SJCRH30 (cell line): ENCODE measurements around the gene BMPR1A. TPM values are rescaled to one million over a fixed set of nuclear protein-coding genes. Genes with fewer than 3 reads are reported as not detected.

Experiments used
- DNase-seq, 2 experiments: peaks; one replicate each; pipeline ENCODE4 v3.0.0-alpha.2; 2015 to 2020
- H3K27ac ChIP-seq: fragments of 250-450 bp; sonication (Bioruptor Pico); 2 replicates; pipeline ENCODE4 v1.5.1; 2020; ENCODE audit warnings: mild to moderate bottlenecking, moderate library complexity
- H3K27me3 ChIP-seq: fragments of 250-450 bp; sonication (Bioruptor Pico); 2 replicates; pipeline ENCODE4 v1.5.1; 2020; ENCODE audit warnings: mild to moderate bottlenecking, moderate library complexity
- H3K36me3 ChIP-seq: fragments of 250-450 bp; sonication (Bioruptor Pico); 2 replicates; pipeline ENCODE4 v1.5.1; 2020; ENCODE audit warnings: mild to moderate bottlenecking, moderate library complexity
- H3K4me1 ChIP-seq: fragments of 250-450 bp; sonication (Bioruptor Pico); 2 replicates; pipeline ENCODE4 v1.5.1; 2020; ENCODE audit warnings: mild to moderate bottlenecking, moderate library complexity
- H3K4me3 ChIP-seq: fragments of 250-450 bp; sonication (Bioruptor Pico); 2 replicates; pipeline ENCODE4 v1.5.1; 2020; ENCODE audit warnings: mild to moderate bottlenecking, moderate library complexity
- H3K9me3 ChIP-seq: fragments of 250-450 bp; sonication (Bioruptor Pico); replicated peaks from 2 replicates; pipeline ENCODE4 v1.5.1; 2020; ENCODE audit warnings: mild to moderate bottlenecking, moderate library complexity
- total RNA-seq: library from RNA; depleted of rRNA; stranded (reverse); fragments of >200 nt; shearing (Covaris generic); gene quantifications from 2 replicates; pipeline ENCODE4 v1.2.3, GENCODE V29; 2014

BMPR1A gene
- total RNA-seq, 1 experiment from 2014 or later: 36.3 TPM

GRCh38 chr10:86795353-86795752, 38.9 kb downstream of the BMPR1A start:
- no peaks in the 10 kb centered on the region for H3K9me3 ChIP-seq
- H3K4me3 ChIP-seq: peak overlapping the region; percentile 6; the same call in 1 of the 2 replicates
- DNase-seq: peak; percentile 41 to 79
- H3K36me3 ChIP-seq: no peaks in the 10 kb centered on the region
- peaks cover 7% of the 10 kb centered on the region for H3K4me1 ChIP-seq
- H3K27me3 ChIP-seq: no peaks in the 10 kb centered on the region
- peak overlapping the region; percentile 43 for H3K27ac ChIP-seq

GRCh38 chr10:86798025-86798424, 41.6 kb downstream of the BMPR1A start:
- Histone ChIP-seq H3K4me1 (peaks cover 7% of the 10 kb centered on the region), H3K9me3 (no peaks in the 10 kb centered on the region), H3K27ac (no peak overlapping the region), H3K27me3 (no peaks in the 10 kb centered on the region), H3K4me3 (no peak overlapping the region), H3K36me3 (no peaks in the 10 kb centered on the region)
- no peak for DNase-seq

DNA sequence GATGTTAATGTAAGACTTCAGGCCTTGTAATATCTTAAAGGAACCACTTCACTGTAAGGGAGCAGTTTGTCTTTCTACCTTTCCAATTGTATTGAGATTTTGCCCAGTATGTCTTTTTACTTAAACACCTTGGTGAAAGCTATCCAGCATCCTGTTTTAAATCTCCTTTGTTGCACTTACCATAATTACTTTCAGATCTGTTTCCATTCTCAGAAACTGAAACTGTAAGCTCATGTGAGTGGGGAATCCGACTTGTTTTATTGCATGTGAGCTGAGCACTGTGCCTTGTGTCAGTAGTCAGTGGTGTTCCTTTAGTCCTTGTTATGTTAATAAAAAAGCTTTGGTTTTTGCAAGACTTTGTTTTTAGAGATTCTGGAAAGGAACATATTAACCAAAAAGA, 42.2 kb downstream of the BMPR1A start:
- H3K27me3 ChIP-seq: no peaks in the 10 kb centered on the region
- DNase-seq: no peak
- no peaks in the 10 kb centered on the region for H3K9me3 ChIP-seq
- H3K36me3 ChIP-seq: no peaks in the 10 kb centered on the region
- no peak overlapping the region for H3K4me3 ChIP-seq
- H3K4me1 ChIP-seq: peaks cover 7% of the 10 kb centered on the region
- H3K27ac ChIP-seq: no peak overlapping the region

DNA sequence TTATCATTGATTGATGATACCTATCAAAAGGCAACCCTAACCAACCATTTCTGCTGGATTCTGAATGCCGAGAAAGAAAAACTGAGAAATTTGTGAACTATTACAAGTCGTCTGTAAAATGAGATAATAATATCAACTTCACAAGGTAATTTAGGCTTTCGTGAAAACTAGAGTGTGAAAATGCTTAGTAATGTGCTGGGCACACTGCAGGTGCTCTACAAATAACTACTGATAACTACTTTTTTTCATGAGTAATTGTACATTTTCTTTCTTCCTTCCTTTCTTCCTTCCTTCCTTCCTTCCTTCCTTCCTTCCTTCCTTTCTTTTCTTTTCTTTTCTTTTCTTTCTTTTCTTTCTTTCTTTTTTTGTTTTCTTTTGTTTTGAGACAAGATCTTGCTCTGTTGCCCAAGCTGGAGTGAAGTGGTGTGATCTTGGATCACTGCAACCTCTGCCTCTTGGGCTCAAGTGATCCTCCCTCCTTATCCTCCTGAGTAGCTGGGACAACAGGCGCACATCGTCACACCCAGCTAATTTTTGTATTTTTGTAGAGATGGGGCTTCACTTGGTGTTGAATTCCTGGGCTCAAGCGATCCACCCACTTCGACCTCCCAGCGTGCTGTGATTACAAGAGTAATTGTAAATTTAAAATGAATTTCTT, 42.9 kb downstream of the BMPR1A start:
- Histone ChIP-seq H3K27ac (no peak overlapping the region), H3K27me3 (no peaks in the 10 kb centered on the region), H3K4me3 (no peak overlapping the region), H3K36me3 (no peaks in the 10 kb centered on the region), H3K9me3 (no peaks in the 10 kb centered on the region), H3K4me1 (peaks cover 7% of the 10 kb centered on the region)
- no peak for DNase-seq

DNA sequence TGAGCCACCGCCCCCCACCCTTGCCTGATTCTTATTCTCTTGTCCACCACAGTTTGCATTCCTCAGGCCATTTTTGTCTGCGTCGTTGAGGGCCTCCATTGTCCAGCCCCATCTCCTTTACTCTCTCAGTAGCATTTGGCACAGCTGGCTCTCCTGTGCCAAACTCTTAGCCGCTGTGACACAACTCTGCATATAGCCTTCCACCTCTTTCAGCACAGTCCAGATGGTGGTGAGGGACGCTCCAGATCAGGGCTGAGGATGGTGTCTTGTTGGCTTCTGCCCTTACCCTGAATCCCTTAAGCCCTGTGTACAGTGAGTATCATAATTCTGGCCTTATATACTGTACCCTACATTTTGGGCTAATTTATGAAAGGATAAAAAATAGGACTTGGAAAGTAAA, 45.6 kb downstream of the BMPR1A start:
- Histone ChIP-seq H3K9me3 (no peaks in the 10 kb centered on the region), H3K4me1 (no peaks in the 10 kb centered on the region), H3K36me3 (no peaks in the 10 kb centered on the region), H3K27me3 (no peaks in the 10 kb centered on the region), H3K27ac (no peak overlapping the region), H3K4me3 (no peak overlapping the region)
- DNase-seq: no peak

DNA sequence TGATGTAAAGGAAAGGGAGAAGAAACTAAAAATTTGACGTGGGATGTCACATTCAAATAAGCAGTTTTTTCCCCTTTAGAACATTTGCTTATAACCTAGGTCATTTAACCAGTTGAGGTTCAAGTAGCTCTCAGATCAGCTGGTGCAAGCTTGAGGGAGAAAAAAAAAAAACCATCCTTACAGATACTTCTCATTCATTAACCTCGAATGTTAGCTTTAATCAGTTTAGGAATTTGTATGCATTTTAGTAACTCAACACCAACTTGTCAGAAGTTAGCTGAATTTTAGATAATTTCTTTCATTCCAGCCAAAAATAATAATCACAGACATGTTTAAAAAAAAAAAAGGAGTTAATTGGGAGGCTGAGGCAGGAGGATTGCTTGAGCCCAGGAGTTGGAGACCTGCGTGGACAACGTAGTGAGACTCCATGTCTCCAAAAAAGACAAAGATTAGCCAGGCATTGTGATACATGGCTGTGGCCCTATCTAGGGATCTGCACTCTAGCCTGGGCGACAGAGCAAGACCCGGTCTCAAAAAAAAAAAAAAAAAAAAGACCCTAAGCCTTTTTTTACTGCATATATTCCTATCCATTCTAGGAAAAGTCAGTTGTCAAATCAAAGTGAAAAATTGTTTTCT, 46.2 kb downstream of the BMPR1A start:
- DNase-seq: no peak
- Histone ChIP-seq H3K27me3 (no peaks in the 10 kb centered on the region), H3K27ac (no peak overlapping the region), H3K4me3 (no peak overlapping the region), H3K4me1 (no peaks in the 10 kb centered on the region), H3K36me3 (no peaks in the 10 kb centered on the region), H3K9me3 (no peaks in the 10 kb centered on the region)

DNA sequence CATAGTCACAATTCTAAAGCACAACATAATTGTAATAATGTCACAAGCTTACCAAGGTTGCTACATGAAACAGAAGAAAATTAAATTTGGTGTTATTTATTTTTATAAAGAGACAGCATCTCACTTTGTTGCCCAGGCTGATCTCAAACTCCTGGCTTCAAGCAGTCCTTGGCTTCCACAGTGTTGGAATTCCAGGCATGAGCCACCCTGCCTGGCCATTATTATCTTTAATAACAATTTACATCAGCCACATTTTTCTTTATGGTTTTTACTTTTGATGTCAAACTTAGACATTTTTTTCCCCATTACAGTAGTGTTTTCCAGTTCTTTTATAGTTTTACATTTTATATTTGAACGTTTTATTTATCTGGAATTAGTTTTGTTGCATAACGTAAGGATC, 46.7 kb downstream of the BMPR1A start:
- Histone ChIP-seq H3K36me3 (no peaks in the 10 kb centered on the region), H3K4me3 (no peak overlapping the region), H3K27ac (no peak overlapping the region), H3K4me1 (no peaks in the 10 kb centered on the region), H3K27me3 (no peaks in the 10 kb centered on the region), H3K9me3 (no peaks in the 10 kb centered on the region)
- no peak for DNase-seq

- Histone ChIP-seq H3K36me3 (no peaks in the 10 kb centered on the region), H3K4me1 (no peaks in the 10 kb centered on the region), H3K27me3 (no peaks in the 10 kb centered on the region), H3K9me3 (no peaks in the 10 kb centered on the region), H3K27ac (no peak overlapping the region), H3K4me3 (no peak overlapping the region)
- peak in 1 of 2 experiments; percentile 11 for DNase-seq
Measured at GRCh38 chr10:86804805-86805204, 48.4 kb downstream of the BMPR1A start.

DNA sequence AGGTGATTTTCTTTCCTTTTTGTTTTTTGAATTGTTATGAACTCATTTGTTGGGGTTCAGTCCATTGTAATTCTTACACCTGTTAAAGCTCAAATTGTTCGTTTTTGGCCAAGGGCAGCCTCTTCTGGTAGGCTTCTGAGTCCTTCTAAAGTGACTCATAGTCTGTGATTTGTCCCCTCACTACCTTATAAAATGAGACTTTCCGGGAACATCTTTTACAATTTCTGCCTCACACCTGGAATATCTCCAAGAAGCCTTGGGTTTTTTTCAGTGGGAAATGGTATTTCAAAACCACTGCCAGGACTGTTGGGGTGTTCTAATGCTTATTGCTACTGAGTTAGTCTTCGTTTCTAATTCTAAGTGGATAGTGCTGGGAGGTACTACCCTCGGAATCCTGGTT, 56.7 kb downstream of the BMPR1A start:
- H3K27me3 ChIP-seq: no peaks in the 10 kb centered on the region
- no peak overlapping the region for H3K4me3 ChIP-seq
- no peak overlapping the region for H3K27ac ChIP-seq
- no peaks in the 10 kb centered on the region for H3K9me3 ChIP-seq
- no peak for DNase-seq
- H3K36me3 ChIP-seq: 0 out of 2 replicates have a peak, but pooled peaks cover 2% of the 10 kb centered on the region
- no peaks in the 10 kb centered on the region for H3K4me1 ChIP-seq

DNA sequence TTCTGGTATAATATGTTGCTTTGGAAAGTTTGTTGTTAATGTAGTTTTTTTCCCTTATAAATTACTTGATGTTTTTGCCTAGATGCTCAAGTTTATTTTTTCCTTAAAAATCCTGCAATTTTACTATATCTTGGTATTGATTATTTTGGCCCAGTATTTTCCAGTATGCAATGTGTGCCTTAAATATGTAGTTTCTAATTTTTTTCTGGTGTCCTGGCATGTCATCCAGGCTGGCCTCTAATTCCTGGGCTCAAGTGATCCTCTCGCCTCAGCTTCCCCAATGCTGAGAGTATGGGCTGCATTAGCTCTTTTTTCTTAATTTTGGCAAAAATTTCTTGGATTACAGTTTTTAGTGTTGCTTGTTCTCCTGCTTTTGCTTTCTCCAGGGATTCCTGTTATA, 57.6 kb downstream of the BMPR1A start:
- Histone ChIP-seq H3K27ac (no peak overlapping the region), H3K4me1 (no peaks in the 10 kb centered on the region), H3K27me3 (no peaks in the 10 kb centered on the region), H3K36me3 (0 out of 2 replicates have a peak, but pooled peaks cover 2% of the 10 kb centered on the region), H3K4me3 (no peak overlapping the region), H3K9me3 (no peaks in the 10 kb centered on the region)
- DNase-seq: no peak

DNA sequence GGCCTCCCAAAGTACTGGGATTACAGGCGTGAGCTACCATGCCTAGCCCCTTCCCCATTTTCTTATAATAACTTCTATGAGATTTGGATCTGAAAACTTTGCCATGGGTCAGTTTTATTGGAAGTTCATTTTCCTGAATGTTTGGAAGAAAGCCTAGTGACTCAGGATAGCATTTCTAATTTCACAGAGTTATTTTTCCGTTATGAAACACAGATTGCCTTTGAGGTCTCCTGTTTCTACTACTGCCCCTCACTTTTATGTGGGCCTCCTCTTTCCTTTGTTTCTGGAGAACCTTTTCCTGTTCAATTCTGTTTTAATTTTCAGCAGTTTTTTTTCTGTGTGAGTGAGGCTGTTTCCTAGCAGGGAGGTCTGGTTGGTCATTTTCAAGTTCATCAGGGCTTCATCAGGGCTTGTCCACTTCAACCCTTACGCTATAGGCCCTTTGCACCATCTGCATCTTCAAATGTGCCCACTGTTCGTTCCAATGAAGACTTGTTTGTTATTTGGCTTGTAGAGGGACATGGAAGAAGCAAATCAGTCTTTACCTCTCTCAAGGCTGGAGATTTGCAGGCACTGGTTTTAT, 58.7 kb downstream of the BMPR1A start:
- Histone ChIP-seq H3K27me3 (no peaks in the 10 kb centered on the region), H3K4me1 (no peaks in the 10 kb centered on the region), H3K9me3 (no peaks in the 10 kb centered on the region), H3K4me3 (no peak overlapping the region), H3K36me3 (0 out of 2 replicates have a peak, but pooled peaks cover 2% of the 10 kb centered on the region), H3K27ac (no peak overlapping the region)
- no peak for DNase-seq

- no peak overlapping the region for H3K4me3 ChIP-seq
- H3K27me3 ChIP-seq: no peaks in the 10 kb centered on the region
- no peak for DNase-seq
- H3K36me3 ChIP-seq: 0 out of 2 replicates have a peak, but pooled peaks cover 2% of the 10 kb centered on the region
- H3K27ac ChIP-seq: no peak overlapping the region
- no peaks in the 10 kb centered on the region for H3K4me1 ChIP-seq
- no peaks in the 10 kb centered on the region for H3K9me3 ChIP-seq
Measured at GRCh38 chr10:86815640-86816039, 59.2 kb downstream of the BMPR1A start.

GRCh38 chr10:86817246-86817645, 60.8 kb downstream of the BMPR1A start:
- no peaks in the 10 kb centered on the region for H3K9me3 ChIP-seq

GRCh38 chr10:86819567-86819966, 63.1 kb downstream of the BMPR1A start:
- H3K9me3 ChIP-seq: no peaks in the 10 kb centered on the region
- H3K4me3 ChIP-seq: no peak overlapping the region
- no peaks in the 10 kb centered on the region for H3K27me3 ChIP-seq
- no peak overlapping the region for H3K27ac ChIP-seq
- no peaks in the 10 kb centered on the region for H3K4me1 ChIP-seq
- H3K36me3 ChIP-seq: 0 out of 2 replicates have a peak, but pooled peaks cover 2% of the 10 kb centered on the region
- DNase-seq: no peak

More at GRCh38 chr10:86817246-86817645, 60.8 kb downstream of the BMPR1A start:
- H3K4me1 ChIP-seq: no peaks in the 10 kb centered on the region
- no peak overlapping the region for H3K27ac ChIP-seq
- DNase-seq: no peak
- H3K4me3 ChIP-seq: no peak overlapping the region
- H3K36me3 ChIP-seq: 0 out of 2 replicates have a peak, but pooled peaks cover 2% of the 10 kb centered on the region
- H3K27me3 ChIP-seq: no peaks in the 10 kb centered on the region

DNA sequence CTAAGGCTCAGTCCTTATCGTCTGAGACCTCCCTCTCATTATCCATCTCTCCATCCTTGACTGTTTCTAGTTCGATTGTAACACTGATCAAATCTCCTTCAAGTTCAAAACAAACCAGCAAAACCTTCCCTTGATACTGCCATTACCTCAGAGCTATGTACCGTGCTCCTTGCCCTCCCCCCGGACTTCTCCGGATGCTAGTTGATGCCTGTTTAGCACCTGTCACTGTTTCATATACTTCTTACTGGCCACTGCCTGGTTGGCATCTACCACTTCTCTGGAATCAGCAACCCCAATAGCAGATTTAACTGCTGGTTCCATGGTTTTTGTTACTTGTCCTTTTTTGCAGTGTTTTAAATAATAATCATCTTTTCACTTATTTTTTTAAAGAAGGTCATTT, 64.1 kb downstream of the BMPR1A start:
- H3K4me1 ChIP-seq: no peaks in the 10 kb centered on the region
- 0 out of 2 replicates have a peak, but pooled peaks cover 2% of the 10 kb centered on the region for H3K36me3 ChIP-seq
- H3K27ac ChIP-seq: no peak overlapping the region
- no peak for DNase-seq
- H3K27me3 ChIP-seq: no peaks in the 10 kb centered on the region
- H3K9me3 ChIP-seq: no peaks in the 10 kb centered on the region
- H3K4me3 ChIP-seq: no peak overlapping the region
